ENCODE measurements around the gene ATG7. TPM values are rescaled to one million over a fixed set of nuclear protein-coding genes. Genes with fewer than 3 reads are reported as not detected.

Gene ATG7
- total and polyA plus RNA-seq, 10 of the 15 experiments (the other 5 are each of a cell fraction or from before 2014, with no cell fraction given): 13.5 to 49.5 (median 26.4) TPM

DNA sequence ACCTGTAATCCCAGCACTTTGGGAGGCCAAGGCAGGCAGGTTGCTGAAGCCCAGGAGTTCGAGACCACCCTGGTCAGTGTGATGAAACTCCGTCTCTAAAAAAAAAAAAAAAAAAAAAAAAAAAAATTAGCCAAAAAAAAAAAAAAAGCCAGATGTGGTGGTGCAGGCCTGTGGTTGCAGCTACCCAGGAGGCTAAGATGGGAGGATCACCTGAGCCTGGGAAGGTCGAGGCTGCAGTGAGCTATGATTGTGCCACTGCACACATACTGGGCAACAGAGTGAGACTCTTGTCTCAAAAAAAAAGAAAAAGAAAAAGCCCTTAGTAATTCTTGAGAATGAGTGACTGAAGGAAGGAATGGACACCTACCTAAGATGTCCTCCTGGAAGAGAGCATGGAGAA is 266.4 kb downstream of the ATG7 start:
- DNase-seq (ENCODE audit: low read depth, low spot score) (no peak), ATAC-seq (no peak), FAIRE-seq (no peak)
- no peak overlapping the region for H2AFZ ChIP-seq (ENCODE audit: control insufficient read depth, low read depth, low read length)
- BruUV-seq (replicated peaks): no TSS peak
- intact Hi-C loops (cut with micrococcal nuclease; ENCODE audit: unreplicated experiment) (no loop called here), in situ Hi-C loops (cut with MboI) (no loop called here)
- H3K4me1 ChIP-seq (ENCODE audit: control insufficient read depth, insufficient read depth, low read length): no peaks in the 10 kb centered on the region
- ChIA-PET CTCF (interaction anchor here (0.7 kb wide), 1 partner anchor 82 kb away, joined by 3 read pairs; no protein-coding TSS in a partner anchor), POLR2A (interaction anchor here (0.9 kb wide), 1 partner anchor 18 kb away, joined by 3 read pairs; no protein-coding TSS in a partner anchor), SMC1A (ENCODE audit: uncharacterized antibody, unreplicated experiment) (interaction anchor here (0.6 to 1.8 kb wide), 3 partner anchors 15 to 292 kb away, joined by 3 read pairs; no protein-coding TSS in a partner anchor), RAD21 (ENCODE audit: unreplicated experiment) (interaction anchor here (0.7 kb wide), 1 partner anchor 184 kb away, joined by 3 read pairs; no protein-coding TSS in a partner anchor)
- no peaks in the 10 kb centered on the region for H3K36me3 ChIP-seq (ENCODE audit: control insufficient read depth in 2 of 2, insufficient read depth in 2 of 2, low read length in 1 of 2)
- no peaks in the 10 kb centered on the region; the same call in 2 of the 3 replicates for H3K9me3 ChIP-seq (replicated peaks; ENCODE audit: control insufficient read depth, insufficient read depth, low read length)
- H3K9ac ChIP-seq (ENCODE audit: control insufficient read depth, insufficient read depth, low read length): no peak overlapping the region
- H4K20me1 ChIP-seq (ENCODE audit: control insufficient read depth, insufficient read depth): no peaks in the 10 kb centered on the region
- H3K27me3 ChIP-seq (replicated peaks in 1 of 2; ENCODE audit: control insufficient read depth in 2 of 2, insufficient read depth in 2 of 2, low read length in 1 of 2): no peaks in the 10 kb centered on the region
- H3K27ac ChIP-seq (ENCODE audit: control insufficient read depth, insufficient read depth): no peak overlapping the region
- H3K4me3 ChIP-seq: no peak overlapping the region
- no peaks in the 10 kb centered on the region for H3K79me2 ChIP-seq (ENCODE audit: control insufficient read depth, insufficient read depth, low read length)
- WGBS (ENCODE audit: insufficient coverage, insufficient replicate concordance, low lambda C conversion rate, missing lambda C conversion rate): 37% methylated on average over 2 of the region's 3 CpGs
- H3K4me2 ChIP-seq (ENCODE audit: control insufficient read depth, insufficient read depth): no peak overlapping the region
- no peak for TF ChIP-seq SMAD5 (IDR thresholded peaks at IDR 0.05; ENCODE audit: low read depth)
- no peak for TF ChIP-seq CBX3 (IDR thresholded peaks at IDR 0.05; ENCODE audit: borderline replicate concordance, low read depth)
- no peak for TF ChIP-seq YY1 (IDR thresholded peaks at IDR 0.05; ENCODE audit: low read depth, low read length)
- TF ChIP-seq, protein P1, sequence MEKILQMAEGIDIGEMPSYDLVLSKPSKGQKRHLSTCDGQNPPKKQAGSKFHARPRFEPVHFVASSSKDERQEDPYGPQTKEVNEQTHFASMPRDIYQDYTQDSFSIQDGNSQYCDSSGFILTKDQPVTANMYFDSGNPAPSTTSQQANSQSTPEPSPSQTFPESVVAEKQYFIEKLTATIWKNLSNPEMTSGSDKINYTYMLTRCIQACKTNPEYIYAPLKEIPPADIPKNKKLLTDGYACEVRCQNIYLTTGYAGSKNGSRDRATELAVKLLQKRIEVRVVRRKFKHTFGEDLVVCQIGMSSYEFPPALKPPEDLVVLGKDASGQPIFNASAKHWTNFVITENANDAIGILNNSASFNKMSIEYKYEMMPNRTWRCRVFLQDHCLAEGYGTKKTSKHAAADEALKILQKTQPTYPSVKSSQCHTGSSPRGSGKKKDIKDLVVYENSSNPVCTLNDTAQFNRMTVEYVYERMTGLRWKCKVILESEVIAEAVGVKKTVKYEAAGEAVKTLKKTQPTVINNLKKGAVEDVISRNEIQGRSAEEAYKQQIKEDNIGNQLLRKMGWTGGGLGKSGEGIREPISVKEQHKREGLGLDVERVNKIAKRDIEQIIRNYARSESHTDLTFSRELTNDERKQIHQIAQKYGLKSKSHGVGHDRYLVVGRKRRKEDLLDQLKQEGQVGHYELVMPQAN (conservative IDR thresholded peaks at IDR 0.05): no peak
- no peak for TF ChIP-seq STAT3 (IDR thresholded peaks at IDR 0.05; ENCODE audit: low read depth, low read length)
- TF ChIP-seq, protein P2, sequence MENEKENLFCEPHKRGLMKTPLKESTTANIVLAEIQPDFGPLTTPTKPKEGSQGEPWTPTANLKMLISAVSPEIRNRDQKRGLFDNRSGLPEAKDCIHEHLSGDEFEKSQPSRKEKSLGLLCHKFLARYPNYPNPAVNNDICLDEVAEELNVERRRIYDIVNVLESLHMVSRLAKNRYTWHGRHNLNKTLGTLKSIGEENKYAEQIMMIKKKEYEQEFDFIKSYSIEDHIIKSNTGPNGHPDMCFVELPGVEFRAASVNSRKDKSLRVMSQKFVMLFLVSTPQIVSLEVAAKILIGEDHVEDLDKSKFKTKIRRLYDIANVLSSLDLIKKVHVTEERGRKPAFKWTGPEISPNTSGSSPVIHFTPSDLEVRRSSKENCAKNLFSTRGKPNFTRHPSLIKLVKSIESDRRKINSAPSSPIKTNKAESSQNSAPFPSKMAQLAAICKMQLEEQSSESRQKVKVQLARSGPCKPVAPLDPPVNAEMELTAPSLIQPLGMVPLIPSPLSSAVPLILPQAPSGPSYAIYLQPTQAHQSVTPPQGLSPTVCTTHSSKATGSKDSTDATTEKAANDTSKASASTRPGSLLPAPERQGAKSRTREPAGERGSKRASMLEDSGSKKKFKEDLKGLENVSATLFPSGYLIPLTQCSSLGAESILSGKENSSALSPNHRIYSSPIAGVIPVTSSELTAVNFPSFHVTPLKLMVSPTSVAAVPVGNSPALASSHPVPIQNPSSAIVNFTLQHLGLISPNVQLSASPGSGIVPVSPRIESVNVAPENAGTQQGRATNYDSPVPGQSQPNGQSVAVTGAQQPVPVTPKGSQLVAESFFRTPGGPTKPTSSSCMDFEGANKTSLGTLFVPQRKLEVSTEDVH (IDR thresholded peaks at IDR 0.05; ENCODE audit: low read depth, partially characterized antibody): no peak
- TF ChIP-seq RFX5 (IDR thresholded peaks at IDR 0.05; ENCODE audit: low read depth, low read length): no peak
- TF ChIP-seq PAX8 (IDR thresholded peaks at IDR 0.05): no peak
- no peak for TF ChIP-seq TBL1XR1 (IDR thresholded peaks at IDR 0.05; ENCODE audit: low read depth, low read length)
- TF ChIP-seq NR2F1 (conservative IDR thresholded peaks at IDR 0.05): no peak
- TF ChIP-seq GATAD2B (conservative IDR thresholded peaks at IDR 0.05; ENCODE audit: low read depth): no peak
- TF ChIP-seq, protein P3, sequence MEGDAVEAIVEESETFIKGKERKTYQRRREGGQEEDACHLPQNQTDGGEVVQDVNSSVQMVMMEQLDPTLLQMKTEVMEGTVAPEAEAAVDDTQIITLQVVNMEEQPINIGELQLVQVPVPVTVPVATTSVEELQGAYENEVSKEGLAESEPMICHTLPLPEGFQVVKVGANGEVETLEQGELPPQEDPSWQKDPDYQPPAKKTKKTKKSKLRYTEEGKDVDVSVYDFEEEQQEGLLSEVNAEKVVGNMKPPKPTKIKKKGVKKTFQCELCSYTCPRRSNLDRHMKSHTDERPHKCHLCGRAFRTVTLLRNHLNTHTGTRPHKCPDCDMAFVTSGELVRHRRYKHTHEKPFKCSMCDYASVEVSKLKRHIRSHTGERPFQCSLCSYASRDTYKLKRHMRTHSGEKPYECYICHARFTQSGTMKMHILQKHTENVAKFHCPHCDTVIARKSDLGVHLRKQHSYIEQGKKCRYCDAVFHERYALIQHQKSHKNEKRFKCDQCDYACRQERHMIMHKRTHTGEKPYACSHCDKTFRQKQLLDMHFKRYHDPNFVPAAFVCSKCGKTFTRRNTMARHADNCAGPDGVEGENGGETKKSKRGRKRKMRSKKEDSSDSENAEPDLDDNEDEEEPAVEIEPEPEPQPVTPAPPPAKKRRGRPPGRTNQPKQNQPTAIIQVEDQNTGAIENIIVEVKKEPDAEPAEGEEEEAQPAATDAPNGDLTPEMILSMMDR (IDR thresholded peaks at IDR 0.05 in 2 of 3, conservative IDR thresholded peaks at IDR 0.05 in 1 of 3; ENCODE audit: control insufficient read depth in 2 of 3, extremely low read depth in 1 of 3, insufficient read depth in 1 of 3, low read depth in 3 of 3, low read length in 3 of 3): no peak
- TF ChIP-seq, protein P4, sequence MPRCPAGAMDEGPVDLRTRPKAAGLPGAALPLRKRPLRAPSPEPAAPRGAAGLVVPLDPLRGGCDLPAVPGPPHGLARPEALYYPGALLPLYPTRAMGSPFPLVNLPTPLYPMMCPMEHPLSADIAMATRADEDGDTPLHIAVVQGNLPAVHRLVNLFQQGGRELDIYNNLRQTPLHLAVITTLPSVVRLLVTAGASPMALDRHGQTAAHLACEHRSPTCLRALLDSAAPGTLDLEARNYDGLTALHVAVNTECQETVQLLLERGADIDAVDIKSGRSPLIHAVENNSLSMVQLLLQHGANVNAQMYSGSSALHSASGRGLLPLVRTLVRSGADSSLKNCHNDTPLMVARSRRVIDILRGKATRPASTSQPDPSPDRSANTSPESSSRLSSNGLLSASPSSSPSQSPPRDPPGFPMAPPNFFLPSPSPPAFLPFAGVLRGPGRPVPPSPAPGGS (IDR thresholded peaks at IDR 0.05; ENCODE audit: borderline replicate concordance, insufficient read depth, low read depth, low read length, poor library complexity, severe bottlenecking): no peak
